Measurements from ENCODE around the gene NFIC.

The NFIC gene

GRCh38 chr19:3455393-3455955 lies 89.1 kb downstream of the NFIC start:
- DNase-seq: no peak

GRCh38 chr19:3455960-3456601 lies 89.7 kb downstream of the NFIC start:
- DNase-seq: no peak

GRCh38 chr19:3456925-3457527 lies 90.6 kb downstream of the NFIC start:
- DNase-seq: no peak

GRCh38 chr19:3457528-3458228 lies 91.3 kb downstream of the NFIC start:
- DNase-seq: no peak

- DNase-seq: no peak
These were observed 92.1 kb downstream of the NFIC start for GRCh38 chr19:3458229-3459088.

GRCh38 chr19:3459089-3459881 lies 92.9 kb downstream of the NFIC start:
- no peak for DNase-seq

GRCh38 chr19:3459965-3460582 lies 93.7 kb downstream of the NFIC start:
- DNase-seq: no peak

- no peak for DNase-seq
These were observed 96.8 kb downstream of the NFIC start for GRCh38 chr19:3462991-3463713.

- DNase-seq: no peak
These were observed 97.6 kb downstream of the NFIC start for GRCh38 chr19:3463714-3464586.

- DNase-seq: no peak
These were observed 98.3 kb downstream of the NFIC start for GRCh38 chr19:3464587-3465235.

GRCh38 chr19:3465552-3465951 lies 99.2 kb downstream of the NFIC start:
- DNase-seq: no peak

GRCh38 chr19:3466635-3467034 lies 100.3 kb downstream of the NFIC start:
- DNase-seq: no peak

- DNase-seq: no peak
These were observed 101.2 kb downstream of the NFIC start for GRCh38 chr19:3467437-3468198.

- no peak for DNase-seq
These were observed 101.8 kb downstream of the NFIC start for GRCh38 chr19:3468211-3468610.

GRCh38 chr19:3469638-3470499 lies 103.5 kb downstream of the NFIC start:
- DNase-seq: no peak

GRCh38 chr19:3470500-3471128 lies 104.2 kb downstream of the NFIC start:
- no peak for DNase-seq
